ENCODE results near the gene RNF121.

RNF121 gene

DNA sequence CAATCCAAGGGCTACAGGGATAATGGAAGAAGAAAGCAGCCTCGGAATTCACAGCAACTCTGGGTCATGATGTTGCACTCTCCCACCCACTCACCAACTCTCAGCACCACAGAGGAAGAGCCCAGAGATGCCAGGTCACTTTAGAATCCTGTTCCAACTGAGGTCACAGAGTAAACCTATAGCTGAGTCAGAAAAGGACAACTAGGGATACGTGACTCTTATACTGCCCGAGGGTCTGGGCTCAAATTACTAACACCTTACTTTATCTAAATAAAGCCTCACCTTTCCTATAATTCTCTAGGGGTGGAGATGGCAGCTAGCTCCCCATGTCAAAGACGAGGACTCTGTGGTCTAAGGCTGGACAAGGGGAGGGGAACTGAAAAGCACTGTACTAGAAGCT is 94.5 kb downstream of the RNF121 start:
- no peak overlapping the region for H3K4me3 ChIP-seq (ENCODE audit: low read length)
- no peak for DNase-seq (ENCODE audit: low read depth)
- TF ChIP-seq, protein P1, sequence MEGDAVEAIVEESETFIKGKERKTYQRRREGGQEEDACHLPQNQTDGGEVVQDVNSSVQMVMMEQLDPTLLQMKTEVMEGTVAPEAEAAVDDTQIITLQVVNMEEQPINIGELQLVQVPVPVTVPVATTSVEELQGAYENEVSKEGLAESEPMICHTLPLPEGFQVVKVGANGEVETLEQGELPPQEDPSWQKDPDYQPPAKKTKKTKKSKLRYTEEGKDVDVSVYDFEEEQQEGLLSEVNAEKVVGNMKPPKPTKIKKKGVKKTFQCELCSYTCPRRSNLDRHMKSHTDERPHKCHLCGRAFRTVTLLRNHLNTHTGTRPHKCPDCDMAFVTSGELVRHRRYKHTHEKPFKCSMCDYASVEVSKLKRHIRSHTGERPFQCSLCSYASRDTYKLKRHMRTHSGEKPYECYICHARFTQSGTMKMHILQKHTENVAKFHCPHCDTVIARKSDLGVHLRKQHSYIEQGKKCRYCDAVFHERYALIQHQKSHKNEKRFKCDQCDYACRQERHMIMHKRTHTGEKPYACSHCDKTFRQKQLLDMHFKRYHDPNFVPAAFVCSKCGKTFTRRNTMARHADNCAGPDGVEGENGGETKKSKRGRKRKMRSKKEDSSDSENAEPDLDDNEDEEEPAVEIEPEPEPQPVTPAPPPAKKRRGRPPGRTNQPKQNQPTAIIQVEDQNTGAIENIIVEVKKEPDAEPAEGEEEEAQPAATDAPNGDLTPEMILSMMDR (conservative IDR thresholded peaks at IDR 0.05; ENCODE audit: low read depth, low read length): no peak

DNA sequence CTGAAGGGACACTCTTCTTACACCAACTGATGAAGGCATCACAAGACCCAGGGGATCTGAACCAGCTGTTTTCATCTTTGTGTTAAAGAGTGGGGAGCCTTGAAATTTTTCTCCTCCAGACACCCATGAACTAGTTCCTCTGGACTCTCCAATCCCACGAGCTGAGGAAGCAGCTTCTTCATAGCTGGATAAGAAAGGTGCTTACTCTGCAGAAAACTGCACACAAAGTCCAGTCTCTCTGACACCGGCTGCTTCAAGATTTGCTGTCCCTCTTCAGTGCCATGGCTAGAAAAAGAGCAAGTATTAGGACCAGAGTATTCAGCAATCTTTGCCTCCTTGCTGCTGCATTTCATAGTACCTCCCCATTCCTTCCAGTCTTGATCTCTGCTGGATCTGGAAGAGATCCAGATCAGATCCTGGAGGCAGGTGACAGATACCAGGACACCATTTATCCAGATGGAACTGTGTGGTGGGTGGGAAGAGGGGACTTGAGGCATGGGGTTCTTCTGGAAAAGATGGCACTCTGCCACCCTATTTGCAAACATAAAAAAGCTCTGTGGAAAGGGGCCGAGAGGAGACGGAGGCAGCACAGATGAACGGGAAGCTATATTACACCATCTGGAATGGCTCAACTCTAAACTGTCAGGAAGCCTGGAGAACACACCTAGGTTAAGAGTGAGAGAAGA is 95.4 kb downstream of the RNF121 start:
- DNase-seq (ENCODE audit: low read depth): no peak
- H3K4me3 ChIP-seq (ENCODE audit: low read length): no peak overlapping the region
- TF ChIP-seq, protein P1 (conservative IDR thresholded peaks at IDR 0.05; ENCODE audit: low read depth, low read length): no peak

DNA sequence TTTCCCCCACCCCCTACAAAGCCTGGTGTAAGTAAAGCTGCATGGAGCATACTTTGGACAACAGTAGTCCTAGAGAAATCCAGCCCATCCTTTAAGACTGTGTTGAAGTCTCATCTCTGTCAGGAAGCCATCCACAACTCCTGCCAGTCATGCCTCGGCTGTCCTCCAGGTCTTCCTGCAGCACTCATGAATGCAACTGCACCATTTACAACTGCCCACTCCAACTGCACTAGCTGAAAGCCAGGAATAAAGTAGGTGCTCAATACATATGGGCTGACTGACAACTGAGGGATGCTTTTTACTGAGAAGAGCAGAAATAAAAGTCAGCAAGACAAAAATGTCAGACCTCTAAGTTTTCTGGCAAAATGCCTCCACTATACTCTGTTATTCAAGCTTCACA is 97.2 kb downstream of the RNF121 start:
- no peak overlapping the region for H3K4me3 ChIP-seq (ENCODE audit: low read length)
- no peak for DNase-seq (ENCODE audit: low read depth)
- TF ChIP-seq, protein P1 (conservative IDR thresholded peaks at IDR 0.05; ENCODE audit: low read depth, low read length): no peak

DNA sequence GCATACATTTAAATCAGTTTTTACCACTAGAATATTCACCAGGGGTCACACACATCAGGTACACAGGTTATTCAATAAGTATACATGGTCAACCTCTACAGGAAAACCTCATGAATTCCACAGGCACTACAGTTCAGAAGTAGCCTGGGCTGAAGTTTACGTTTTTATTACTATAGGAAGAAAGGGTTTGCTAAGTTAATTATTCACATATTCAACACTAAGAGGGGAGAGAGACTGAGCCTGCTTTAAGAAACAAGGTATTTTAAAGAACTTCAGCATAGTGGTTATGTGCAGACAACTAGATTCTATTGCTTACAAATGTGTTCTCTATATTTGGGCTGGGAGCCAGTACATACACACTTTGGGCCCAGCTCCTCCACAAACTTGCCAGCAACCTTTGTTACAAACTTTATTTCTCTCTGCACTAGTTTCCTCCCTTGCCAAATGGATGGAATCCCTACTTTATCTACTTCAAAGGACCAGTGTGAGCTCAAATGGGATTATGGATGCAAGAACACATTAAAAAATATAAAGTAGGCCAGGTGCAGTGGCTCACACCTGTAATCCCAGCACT is 101.7 kb downstream of the RNF121 start:
- no peak overlapping the region for H3K4me3 ChIP-seq (ENCODE audit: low read length)
- TF ChIP-seq, protein P1 (conservative IDR thresholded peaks at IDR 0.05; ENCODE audit: low read depth, low read length): no peak
- DNase-seq (ENCODE audit: low read depth): no peak

DNA sequence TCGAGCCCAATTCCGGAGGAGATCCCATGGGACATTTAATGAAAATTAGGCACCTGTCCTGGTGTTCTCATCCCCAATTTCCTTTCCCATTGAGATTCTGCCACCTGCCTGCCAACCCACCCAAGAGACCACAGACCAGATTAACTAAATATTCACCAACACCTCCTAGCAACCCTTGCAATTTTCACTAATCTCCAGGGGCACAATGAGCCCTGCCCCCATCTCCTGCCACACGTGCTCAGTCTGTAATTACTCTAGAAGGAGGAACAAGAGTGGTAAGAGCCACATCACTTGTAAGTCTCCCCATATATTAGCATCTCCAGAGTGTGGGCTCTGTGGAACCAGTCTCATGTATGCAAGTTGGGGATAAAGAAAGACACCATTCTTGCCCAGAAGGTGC is 107.8 kb downstream of the RNF121 start:
- TF ChIP-seq, protein P1 (conservative IDR thresholded peaks at IDR 0.05; ENCODE audit: low read depth, low read length): no peak
- no peak overlapping the region for H3K4me3 ChIP-seq (ENCODE audit: low read length)
- DNase-seq (ENCODE audit: low read depth): no peak

DNA sequence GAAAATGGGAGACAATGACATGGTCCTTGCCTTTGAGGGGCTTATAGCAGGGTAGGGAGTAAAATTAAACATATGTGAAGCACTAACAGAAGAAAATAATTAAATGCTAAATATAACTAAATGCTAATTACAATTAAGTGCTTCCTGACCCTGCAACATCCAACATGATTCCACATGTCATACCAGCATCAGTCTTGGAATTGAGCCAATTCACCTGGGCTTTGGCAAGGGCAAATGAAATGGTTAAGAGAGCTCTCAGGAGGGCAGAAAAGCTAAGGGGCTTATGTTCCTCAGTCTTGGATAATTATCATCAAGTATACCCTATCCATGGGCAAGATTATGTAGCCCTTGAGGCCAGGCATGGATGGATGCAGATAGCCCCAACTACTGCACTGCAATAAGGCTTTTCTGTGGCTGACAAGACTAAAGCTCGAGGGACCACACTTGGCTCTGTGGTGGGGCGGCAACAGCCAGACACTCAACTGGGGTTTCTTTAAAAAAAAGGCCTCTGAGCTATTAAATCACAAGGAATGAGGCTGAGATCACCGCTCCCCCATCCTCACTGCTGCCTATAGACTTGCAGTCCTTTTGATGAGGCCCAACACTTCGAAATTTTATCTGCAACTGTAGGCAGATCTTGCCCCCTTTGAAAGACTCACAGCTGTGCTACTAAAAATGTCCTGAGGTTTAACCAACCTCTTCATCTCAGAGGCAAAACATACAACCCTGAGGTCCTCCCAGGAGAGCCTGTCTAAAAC is 108.9 kb downstream of the RNF121 start:
- H3K4me3 ChIP-seq (ENCODE audit: low read length): peak overlapping the region; percentile 81
- TF ChIP-seq, protein P1 (conservative IDR thresholded peaks at IDR 0.05; ENCODE audit: low read depth, low read length): no peak
- DNase-seq (ENCODE audit: low read depth): no peak
